ENCODE data around the gene RNASE8. TPM values are rescaled to one million over a fixed set of nuclear protein-coding genes. Genes with fewer than 3 reads are reported as not detected.

RNASE8 gene
- total and polyA plus RNA-seq, 10 of the 15 experiments (the other 5 are each of a cell fraction or from before 2014, with no cell fraction given), result not detected

DNA sequence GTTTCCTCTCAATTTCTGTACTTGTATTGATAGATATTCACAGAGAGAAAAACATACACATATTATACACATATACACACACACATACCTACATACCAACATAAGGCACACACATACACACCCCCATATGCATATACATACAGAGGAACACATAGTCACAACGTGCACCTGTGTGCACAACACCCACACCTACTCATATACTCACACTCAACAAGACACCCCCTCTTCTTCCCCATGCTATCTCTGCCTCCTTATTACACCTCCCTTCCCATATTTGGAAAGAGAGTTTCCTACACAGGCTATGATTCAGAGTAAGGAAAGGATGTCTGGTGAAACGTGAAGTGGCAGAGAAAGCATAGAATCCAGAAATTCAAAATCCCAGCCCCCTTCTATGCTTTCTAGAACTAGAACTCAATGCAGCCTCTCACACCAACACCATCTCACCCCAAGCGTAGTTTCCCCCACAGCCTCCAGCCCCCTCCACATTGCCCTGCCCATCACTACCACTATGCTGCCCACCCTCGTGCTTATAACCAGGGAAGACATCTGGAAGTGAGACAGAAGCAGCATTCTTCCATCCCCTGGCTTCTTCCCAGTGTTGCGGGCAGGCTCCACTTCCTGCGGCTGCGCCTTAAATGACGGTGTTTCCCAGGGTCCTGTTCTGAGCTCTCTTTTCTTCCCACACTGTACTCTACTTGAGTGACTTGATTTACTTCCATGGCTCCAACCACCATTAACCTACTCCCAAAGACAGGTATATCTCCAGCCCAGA is 2.4 kb downstream of the RNASE8 start:
- TF ChIP-seq PAX5 (IDR thresholded peaks at IDR 0.05; ENCODE audit: borderline replicate concordance, low read depth, low read length) (no peak), HDAC6 (IDR thresholded peaks at IDR 0.05; ENCODE audit: unreplicated experiment) (no peak), KAT2A (conservative IDR thresholded peaks at IDR 0.05; ENCODE audit: control insufficient read depth, low read depth, low read length) (no peak), EP300 (IDR thresholded peaks at IDR 0.05; ENCODE audit: borderline replicate concordance in 1 of 2, control insufficient read depth in 1 of 2, low read depth in 2 of 2, low read length in 2 of 2) (no peak), STAT1 (conservative IDR thresholded peaks at IDR 0.05) (no peak), FOXK2 (IDR thresholded peaks at IDR 0.05) (no peak)
- TF ChIP-seq, protein P1, sequence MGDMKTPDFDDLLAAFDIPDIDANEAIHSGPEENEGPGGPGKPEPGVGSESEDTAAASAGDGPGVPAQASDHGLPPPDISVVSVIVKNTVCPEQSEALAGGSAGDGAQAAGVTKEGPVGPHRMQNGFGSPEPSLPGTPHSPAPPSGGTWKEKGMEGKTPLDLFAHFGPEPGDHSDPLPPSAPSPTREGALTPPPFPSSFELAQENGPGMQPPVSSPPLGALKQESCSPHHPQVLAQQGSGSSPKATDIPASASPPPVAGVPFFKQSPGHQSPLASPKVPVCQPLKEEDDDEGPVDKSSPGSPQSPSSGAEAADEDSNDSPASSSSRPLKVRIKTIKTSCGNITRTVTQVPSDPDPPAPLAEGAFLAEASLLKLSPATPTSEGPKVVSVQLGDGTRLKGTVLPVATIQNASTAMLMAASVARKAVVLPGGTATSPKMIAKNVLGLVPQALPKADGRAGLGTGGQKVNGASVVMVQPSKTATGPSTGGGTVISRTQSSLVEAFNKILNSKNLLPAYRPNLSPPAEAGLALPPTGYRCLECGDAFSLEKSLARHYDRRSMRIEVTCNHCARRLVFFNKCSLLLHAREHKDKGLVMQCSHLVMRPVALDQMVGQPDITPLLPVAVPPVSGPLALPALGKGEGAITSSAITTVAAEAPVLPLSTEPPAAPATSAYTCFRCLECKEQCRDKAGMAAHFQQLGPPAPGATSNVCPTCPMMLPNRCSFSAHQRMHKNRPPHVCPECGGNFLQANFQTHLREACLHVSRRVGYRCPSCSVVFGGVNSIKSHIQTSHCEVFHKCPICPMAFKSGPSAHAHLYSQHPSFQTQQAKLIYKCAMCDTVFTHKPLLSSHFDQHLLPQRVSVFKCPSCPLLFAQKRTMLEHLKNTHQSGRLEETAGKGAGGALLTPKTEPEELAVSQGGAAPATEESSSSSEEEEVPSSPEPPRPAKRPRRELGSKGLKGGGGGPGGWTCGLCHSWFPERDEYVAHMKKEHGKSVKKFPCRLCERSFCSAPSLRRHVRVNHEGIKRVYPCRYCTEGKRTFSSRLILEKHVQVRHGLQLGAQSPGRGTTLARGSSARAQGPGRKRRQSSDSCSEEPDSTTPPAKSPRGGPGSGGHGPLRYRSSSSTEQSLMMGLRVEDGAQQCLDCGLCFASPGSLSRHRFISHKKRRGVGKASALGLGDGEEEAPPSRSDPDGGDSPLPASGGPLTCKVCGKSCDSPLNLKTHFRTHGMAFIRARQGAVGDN (IDR thresholded peaks at IDR 0.05), result no peak
- no peak overlapping the region for H3K4me3 ChIP-seq
- H3K9me3 ChIP-seq (replicated peaks; ENCODE audit: control insufficient read depth, insufficient read depth, low read length), result no peaks in the 10 kb centered on the region
- H3K36me3 ChIP-seq (ENCODE audit: control insufficient read depth in 2 of 2, insufficient read depth in 2 of 2, low read length in 1 of 2), result no peaks in the 10 kb centered on the region
- H3K9ac ChIP-seq (ENCODE audit: control insufficient read depth, insufficient read depth, low read length), result no peak overlapping the region
- 55% methylated on average over 8 of the region's 8 CpGs for WGBS (ENCODE audit: insufficient coverage, insufficient replicate concordance, low lambda C conversion rate, missing lambda C conversion rate)
- no TSS peak for BruUV-seq (replicated peaks)
- H3K4me2 ChIP-seq (ENCODE audit: control insufficient read depth, insufficient read depth), result no peak overlapping the region
- no peaks in the 10 kb centered on the region for H4K20me1 ChIP-seq (ENCODE audit: control insufficient read depth, insufficient read depth)
- no peak for ATAC-seq
- ChIA-PET CTCF (interaction anchor here (1.0 kb wide), 1 partner anchor 25 kb away, joined by 4 read pairs; no protein-coding TSS in a partner anchor), SMC1A (ENCODE audit: uncharacterized antibody, unreplicated experiment) (no interaction called here), POLR2A (no interaction called here), RAD21 (ENCODE audit: unreplicated experiment) (interaction anchor here (1.9 kb wide), 1 partner anchor 46 kb away, joined by 7 read pairs; no protein-coding TSS in a partner anchor)
- no peak overlapping the region for H3K27ac ChIP-seq (ENCODE audit: control insufficient read depth, insufficient read depth)
- H3K27me3 ChIP-seq (replicated peaks in 1 of 2; ENCODE audit: control insufficient read depth in 2 of 2, insufficient read depth in 2 of 2, low read length in 1 of 2), result peaks cover 0 to 1% of the 10 kb centered on the region in 2 experiments; a peak in 1 of 4 replicates
- no peak for DNase-seq (ENCODE audit: low read depth, low spot score)
- H2AFZ ChIP-seq (ENCODE audit: control insufficient read depth, low read depth, low read length), result no peak overlapping the region
- no peaks in the 10 kb centered on the region for H3K79me2 ChIP-seq (ENCODE audit: control insufficient read depth, insufficient read depth, low read length)
- no peaks in the 10 kb centered on the region for H3K4me1 ChIP-seq (ENCODE audit: control insufficient read depth, insufficient read depth, low read length)
- in situ Hi-C loops (cut with MboI), result no loop called here
- no peak for FAIRE-seq
- intact Hi-C loops (cut with micrococcal nuclease; ENCODE audit: unreplicated experiment), result no loop called here

Data from GM12878 (cell line).